Measurements from ENCODE around the gene SYK. TPM values are rescaled to one million over a fixed set of nuclear protein-coding genes. Genes with fewer than 3 reads are reported as not detected.

The SYK gene
- total RNA-seq, 2 donors from 2014 or later, result 2.5 to 6.0 TPM

GRCh38 chr9:90808398-90808797, 6.8 kb downstream of the SYK start:
- Histone ChIP-seq H3K9me3 (ENCODE audit: control insufficient read depth, low read length) (no peaks in the 10 kb centered on the region), H3K4me3 (ENCODE audit: low read length) (no peak overlapping the region), H3K36me3 (ENCODE audit: control insufficient read depth, insufficient read depth, low read length) (no peaks in the 10 kb centered on the region), H3K27ac (ENCODE audit: low read depth, low read length) (no peak overlapping the region), H3K4me1 (ENCODE audit: control insufficient read depth, insufficient read depth, low read length) (no peaks in the 10 kb centered on the region), H3K9ac (ENCODE audit: extremely low read depth, low read length, poor library complexity, severe bottlenecking) (no peak overlapping the region), H3K27me3 (ENCODE audit: control insufficient read depth, insufficient read depth, low read length, poor library complexity, severe bottlenecking) (peaks cover 20% of the 10 kb centered on the region)
- H3K27me3 Mint-ChIP-seq (ENCODE audit: insufficient read depth), result peaks cover 25% of the 10 kb centered on the region
- H3K4me1 Mint-ChIP-seq, result no peaks in the 10 kb centered on the region
- 80 to 94% methylated on average over 2 to 6 of the region's 6 CpGs for WGBS, 2 experiments (ENCODE audit: insufficient coverage in 1 of 2, insufficient read length in 1 of 2)
- H3K36me3 Mint-ChIP-seq (ENCODE audit: low read depth), result no peaks in the 10 kb centered on the region
- H3K9me3 Mint-ChIP-seq, result no peaks in the 10 kb centered on the region
- no peak for DNase-seq
- H3K4me3 Mint-ChIP-seq, result no peak overlapping the region
- no peak for TF ChIP-seq CTCF (conservative IDR thresholded peaks at IDR 0.05)
- H3K27ac Mint-ChIP-seq, result no peak overlapping the region

GRCh38 chr9:90808890-90809685, 7.5 kb downstream of the SYK start:
- no peaks in the 10 kb centered on the region for H3K36me3 Mint-ChIP-seq (ENCODE audit: low read depth)
- H3K4me3 Mint-ChIP-seq, result no peak overlapping the region
- Histone ChIP-seq H3K4me3 (ENCODE audit: low read length) (no peak overlapping the region), H3K4me1 (ENCODE audit: control insufficient read depth, insufficient read depth, low read length) (no peaks in the 10 kb centered on the region), H3K9me3 (ENCODE audit: control insufficient read depth, low read length) (no peaks in the 10 kb centered on the region), H3K27me3 (ENCODE audit: control insufficient read depth, insufficient read depth, low read length, poor library complexity, severe bottlenecking) (peaks cover 13% of the 10 kb centered on the region), H3K36me3 (ENCODE audit: control insufficient read depth, insufficient read depth, low read length) (no peaks in the 10 kb centered on the region), H3K27ac (ENCODE audit: low read depth, low read length) (no peak overlapping the region), H3K9ac (ENCODE audit: extremely low read depth, low read length, poor library complexity, severe bottlenecking) (no peak overlapping the region)
- peaks cover 18% of the 10 kb centered on the region for H3K27me3 Mint-ChIP-seq (ENCODE audit: insufficient read depth)
- WGBS, 2 experiments (ENCODE audit: insufficient coverage in 1 of 2, insufficient read length in 1 of 2), result 87 to 97% methylated on average over 7 to 8 of the region's 8 CpGs
- no peak for DNase-seq
- no peak for TF ChIP-seq CTCF (conservative IDR thresholded peaks at IDR 0.05)
- no peaks in the 10 kb centered on the region for H3K9me3 Mint-ChIP-seq
- no peak overlapping the region for H3K27ac Mint-ChIP-seq
- H3K4me1 Mint-ChIP-seq, result no peaks in the 10 kb centered on the region

- WGBS, 2 experiments (ENCODE audit: insufficient coverage in 1 of 2, insufficient read length in 1 of 2), result 81% methylated on average over 4 of the region's 4 CpGs; no CpG with 5 or more reads in 1 of the 2 experiments
- Mint-ChIP-seq H3K4me3 (no peak overlapping the region), H3K4me1 (peaks cover under 1% of the 10 kb centered on the region), H3K36me3 (ENCODE audit: low read depth) (no peaks in the 10 kb centered on the region), H3K27ac (no peak overlapping the region), H3K27me3 (ENCODE audit: insufficient read depth) (peaks cover 10% of the 10 kb centered on the region), H3K9me3 (no peaks in the 10 kb centered on the region)
- Histone ChIP-seq H3K9ac (ENCODE audit: extremely low read depth, low read length, poor library complexity, severe bottlenecking) (no peak overlapping the region), H3K27ac (ENCODE audit: low read depth, low read length) (no peak overlapping the region), H3K27me3 (ENCODE audit: control insufficient read depth, insufficient read depth, low read length, poor library complexity, severe bottlenecking) (no peaks in the 10 kb centered on the region), H3K4me1 (ENCODE audit: control insufficient read depth, insufficient read depth, low read length) (no peaks in the 10 kb centered on the region), H3K9me3 (ENCODE audit: control insufficient read depth, low read length) (no peaks in the 10 kb centered on the region), H3K36me3 (ENCODE audit: control insufficient read depth, insufficient read depth, low read length) (no peaks in the 10 kb centered on the region), H3K4me3 (ENCODE audit: low read length) (no peak overlapping the region)
- TF ChIP-seq CTCF (conservative IDR thresholded peaks at IDR 0.05), result no peak
- no peak for DNase-seq
Observed at GRCh38 chr9:90810691-90811090, 9.1 kb downstream of the SYK start.

All from endodermal cell (in vitro differentiated cells).